Common myeloid progenitor, CD34-positive (primary cell): ENCODE data around the gene PHF2.

Experiments
- CTCF ChIA-PET: fragments of 350-600 bp; sonication (Branson Sonifier 250); formaldehyde crosslinking; loops from one replicate; lab custom pipeline; 2021; ENCODE audit warnings: antibody characterized with exemption; lab: Charles Lee
- POLR2A ChIA-PET: fragments of 350-600 bp; sonication (Branson Sonifier 250); formaldehyde crosslinking; loops from one replicate; lab custom pipeline; 2021; ENCODE audit warnings: antibody characterized with exemption; lab: Charles Lee
- DNase-seq, 3 donors: peaks; one replicate each; pipeline versions ENCODE4 v3.0.0 to v3.0.0-alpha.2; 2013
- H3K27ac ChIP-seq, 2 experiments: 1 replicate in 1 of 2; 2 replicates in 1 of 2; pipeline ENCODE4 v1.7.0; 2013; ENCODE audit warnings: inconsistent platforms in 2 of 2, low read length in 2 of 2, mild to moderate bottlenecking in 2 of 2, low read depth in 1 of 2, moderate library complexity in 1 of 2; ENCODE audit not compliant: severe bottlenecking in 2 of 2, insufficient read depth in 1 of 2, poor library complexity in 1 of 2
- H3K27me3 ChIP-seq, 5 experiments: replicated peaks in 2 of 5; 1 replicate in 3 of 5; 2 replicates in 2 of 5; pipeline versions ENCODE4 v1.6.1 to v1.7.0; 2013; ENCODE audit warnings: low read length in 4 of 5, mild to moderate bottlenecking in 2 of 5, moderate library complexity in 2 of 5, inconsistent platforms in 1 of 5; ENCODE audit not compliant: insufficient read depth in 5 of 5, control insufficient read depth in 4 of 5
- H3K36me3 ChIP-seq, 4 experiments: 1 replicate in 2 of 4; 2 replicates in 2 of 4; pipeline versions ENCODE4 v1.6.1 to v1.7.0; 2013; ENCODE audit warnings: low read length in 3 of 4, control low read depth in 1 of 4, mild to moderate bottlenecking in 1 of 4; ENCODE audit not compliant: control insufficient read depth in 4 of 4, insufficient read depth in 4 of 4
- H3K4me1 ChIP-seq, 4 experiments: 1 replicate in 3 of 4; 2 replicates in 1 of 4; pipeline versions ENCODE4 v1.6.1 to v1.7.1; 2013; ENCODE audit warnings: low read length in 3 of 4, mild to moderate bottlenecking in 3 of 4, control low read depth in 1 of 4, inconsistent platforms in 1 of 4, moderate library complexity in 1 of 4; ENCODE audit not compliant: control insufficient read depth in 4 of 4, insufficient read depth in 4 of 4; ENCODE audit errors: control extremely low read depth in 1 of 4
- H3K4me3 ChIP-seq, 7 experiments: 1 replicate in 4 of 7; 2 replicates in 3 of 7; pipeline versions ENCODE4 v1.5.1 to v1.7.0; 2013; ENCODE audit warnings: mild to moderate bottlenecking in 7 of 7, low read length in 6 of 7, moderate library complexity in 6 of 7, inconsistent platforms in 2 of 7, low read depth in 2 of 7, control low read depth in 1 of 7; ENCODE audit not compliant: insufficient read depth in 4 of 7, control insufficient read depth in 1 of 7; ENCODE audit errors: extremely low read depth in 1 of 7
- H3K9me3 ChIP-seq, 5 experiments: 1 replicate in 4 of 5; 2 replicates in 1 of 5; pipeline versions ENCODE4 v1.6.1 to v1.7.1; 2013; ENCODE audit warnings: low read length in 4 of 5, mild to moderate bottlenecking in 2 of 5, inconsistent platforms in 1 of 5, low read depth in 1 of 5, moderate library complexity in 1 of 5; ENCODE audit not compliant: control insufficient read depth in 4 of 5, insufficient read depth in 2 of 5; ENCODE audit errors: control extremely low read depth in 1 of 5
- WGBS: methylation state at CpG from one replicate; pipeline ENCODE4 v1.1.5; 2013; ENCODE audit not compliant: insufficient coverage; 5-methylcytosine and 5-hydroxymethylcytosine counted together

Gene PHF2

GRCh38 chr9:93541005-93541404, 35.4 kb upstream of the PHF2 start:
- no peak for DNase-seq
- Histone ChIP-seq H3K9me3 (no peaks in the 10 kb centered on the region), H3K27me3 (no peaks in the 10 kb centered on the region), H3K27ac (no peak overlapping the region), H3K4me3 (no peak overlapping the region), H3K4me1 (no peaks in the 10 kb centered on the region), H3K36me3 (peaks cover 21 to 67% (median 41%) of the 10 kb centered on the region in 4 experiments)
- ChIA-PET CTCF (no interaction called here), POLR2A (no interaction called here)
- WGBS = 100% methylated on average over 3 of the region's 4 CpGs

DNA sequence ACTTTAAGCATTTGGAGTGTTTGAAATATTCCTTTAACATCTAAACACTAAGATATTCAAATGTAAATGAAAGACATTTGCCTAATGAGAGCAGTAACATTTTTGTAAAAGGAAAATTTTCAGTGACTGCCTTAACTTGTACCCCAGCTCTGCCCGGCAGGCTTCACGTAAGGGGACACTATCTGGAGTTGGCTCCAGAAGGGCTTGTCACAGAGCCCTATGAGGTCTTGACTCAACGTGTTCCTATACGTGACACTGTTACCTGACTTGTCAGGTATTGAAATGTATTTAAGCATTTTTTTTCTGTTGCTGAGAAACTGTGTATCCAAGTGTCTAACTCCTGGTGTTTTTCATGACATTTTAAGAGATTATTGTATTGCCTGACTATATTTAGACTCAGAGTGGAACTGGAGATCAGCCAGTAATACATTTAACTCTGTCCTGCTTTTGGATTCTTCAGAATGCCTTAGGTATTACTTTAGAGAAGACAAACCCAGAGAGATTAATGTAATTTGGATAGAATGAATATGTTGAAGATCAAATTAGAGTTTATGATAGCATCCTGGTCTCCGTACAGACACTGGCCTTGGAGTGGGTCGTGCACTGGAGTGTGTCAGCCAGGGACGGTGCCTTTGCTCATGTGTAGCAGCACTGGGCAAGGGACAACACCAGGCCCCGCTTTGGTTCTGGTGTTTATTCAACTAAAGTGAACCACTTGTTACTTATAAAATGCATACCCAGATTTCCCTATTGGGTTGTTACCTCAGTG, 34.6 kb upstream of the PHF2 start:
- H3K4me1 ChIP-seq = no peaks in the 10 kb centered on the region
- H3K4me3 ChIP-seq = no peak overlapping the region
- H3K27ac ChIP-seq = no peak overlapping the region
- H3K27me3 ChIP-seq = no peaks in the 10 kb centered on the region
- peaks cover 29 to 68% (median 41%) of the 10 kb centered on the region in 4 experiments for H3K36me3 ChIP-seq
- ChIA-PET CTCF (no interaction called here), POLR2A (no interaction called here)
- no peaks in the 10 kb centered on the region for H3K9me3 ChIP-seq
- 98% methylated on average over 7 of the region's 8 CpGs for WGBS
- no peak for DNase-seq

GRCh38 chr9:93543117-93543516, 33.3 kb upstream of the PHF2 start:
- Histone ChIP-seq H3K4me1 (no peaks in the 10 kb centered on the region), H3K4me3 (no peak overlapping the region), H3K36me3 (peaks cover 27 to 72% (median 41%) of the 10 kb centered on the region in 4 experiments), H3K27ac (no peak overlapping the region), H3K9me3 (no peaks in the 10 kb centered on the region), H3K27me3 (no peaks in the 10 kb centered on the region)
- CTCF ChIA-PET = interaction anchor here (1.0 kb wide), 1 partner anchor 18 kb away, joined by 4 read pairs; no protein-coding TSS in a partner anchor
- WGBS = 100% methylated on average over 5 of the region's 9 CpGs
- no peak for DNase-seq
- POLR2A ChIA-PET = no interaction called here

GRCh38 chr9:93546356-93546755, 30.0 kb upstream of the PHF2 start:
- no peak for DNase-seq
- ChIA-PET CTCF (interaction anchor here (2.0 kb wide), 1 partner anchor 20 kb away, joined by 7 read pairs; no protein-coding TSS in a partner anchor), POLR2A (no interaction called here)
- no peaks in the 10 kb centered on the region for H3K4me1 ChIP-seq
- H3K9me3 ChIP-seq = no peaks in the 10 kb centered on the region
- no peak overlapping the region for H3K27ac ChIP-seq
- H3K4me3 ChIP-seq = no peak overlapping the region
- peaks cover 17 to 74% (median 40%) of the 10 kb centered on the region in 4 experiments for H3K36me3 ChIP-seq
- no peaks in the 10 kb centered on the region for H3K27me3 ChIP-seq
- WGBS = 98% methylated on average over 9 of the region's 11 CpGs

DNA sequence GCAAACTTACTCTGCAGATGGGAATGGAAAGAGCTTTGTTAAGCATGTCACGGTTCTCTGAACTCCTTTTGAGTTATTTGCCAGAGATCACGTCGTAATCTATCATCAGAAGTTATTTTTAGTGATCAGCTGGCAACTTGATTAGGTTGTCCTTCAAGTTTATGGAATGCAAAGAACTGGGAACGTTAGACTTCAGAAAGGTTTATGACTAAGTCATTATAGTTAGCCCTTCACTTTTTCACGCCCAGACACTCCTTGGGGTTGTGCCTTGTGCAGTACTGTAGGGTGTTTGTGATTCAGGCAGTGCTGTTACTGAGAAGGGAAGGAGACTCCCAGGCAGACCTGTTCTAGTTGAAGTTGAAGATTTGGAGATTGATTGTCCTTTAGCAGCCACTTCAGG, 26.8 kb upstream of the PHF2 start:
- no peak for DNase-seq
- ChIA-PET CTCF (interaction anchor here (2.7 kb wide), 1 partner anchor 17 kb away, joined by 9 read pairs; no protein-coding TSS in a partner anchor), POLR2A (no interaction called here)
- Histone ChIP-seq H3K4me1 (no peaks in the 10 kb centered on the region), H3K27ac (no peak overlapping the region), H3K36me3 (peaks cover 17 to 75% (median 45%) of the 10 kb centered on the region in 4 experiments), H3K27me3 (no peaks in the 10 kb centered on the region), H3K9me3 (no peaks in the 10 kb centered on the region), H3K4me3 (no peak overlapping the region)
- WGBS = 95% methylated on average over 4 of the region's 5 CpGs

GRCh38 chr9:93552923-93553322, 23.5 kb upstream of the PHF2 start:
- Histone ChIP-seq H3K4me3 (no peak overlapping the region), H3K9me3 (no peaks in the 10 kb centered on the region), H3K36me3 (peaks cover 17 to 74% (median 47%) of the 10 kb centered on the region in 4 experiments), H3K4me1 (no peaks in the 10 kb centered on the region), H3K27me3 (no peaks in the 10 kb centered on the region), H3K27ac (no peak overlapping the region)
- DNase-seq = no peak
- POLR2A ChIA-PET = no interaction called here
- 100% methylated on average over 1 of the region's 1 CpG for WGBS
- CTCF ChIA-PET = interaction anchor here (0.5 to 1.1 kb wide), 2 partner anchors 13 to 242 kb away, joined by 3 read pairs; no protein-coding TSS in a partner anchor

DNA sequence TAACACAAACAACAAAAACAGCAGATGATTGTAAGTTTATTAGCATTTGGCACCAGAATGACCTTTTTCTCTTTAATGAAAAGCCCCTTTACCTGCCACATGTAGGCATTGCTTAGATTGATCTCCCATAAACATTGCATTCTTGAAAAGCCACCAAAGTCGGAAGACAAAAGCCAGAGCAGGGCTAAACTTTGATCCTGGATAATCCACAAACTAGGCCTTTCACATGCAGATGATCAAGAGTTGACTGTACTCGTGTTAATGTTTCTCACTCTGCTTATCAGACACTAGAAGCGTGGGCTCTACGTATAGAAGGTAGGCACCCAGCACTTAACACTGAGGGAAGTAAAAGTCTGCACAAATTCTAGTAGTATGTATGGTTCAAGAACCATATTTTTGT, 21.0 kb upstream of the PHF2 start:
- POLR2A ChIA-PET = no interaction called here
- H3K4me3 ChIP-seq = no peak overlapping the region
- no peak overlapping the region for H3K27ac ChIP-seq
- WGBS = 96% methylated on average over 4 of the region's 4 CpGs
- H3K9me3 ChIP-seq = no peaks in the 10 kb centered on the region
- CTCF ChIA-PET = interaction anchor here (2.4 kb wide), 1 partner anchor 11 kb away, joined by 13 read pairs; no protein-coding TSS in a partner anchor
- DNase-seq = no peak
- H3K27me3 ChIP-seq = no peaks in the 10 kb centered on the region
- no peaks in the 10 kb centered on the region for H3K4me1 ChIP-seq
- H3K36me3 ChIP-seq = peaks cover 20 to 80% (median 62%) of the 10 kb centered on the region in 4 experiments
